Cardiac muscle cell (in vitro differentiated cells and primary cell): ENCODE data around the gene RNF10. TPM values are rescaled to one million over a fixed set of nuclear protein-coding genes. Genes with fewer than 3 reads are reported as not detected.
"Not testable (repeated sequence)": the region's sequence is repeated elsewhere in the genome, so short reads cannot be mapped to it uniquely, and the experiment has no call there.

Experiments used
- DNase-seq, 2 donors: peaks; one replicate each; pipeline versions ENCODE4 v3.0.0 to v3.0.0-alpha.2; 2010 to 2017; ENCODE audit warnings: low read depth in 1 of 2, low spot score in 1 of 2
- H3K27ac ChIP-seq: fragments of 200-600 bp; sonication (generic); 2 replicates; pipeline ENCODE4 v1.5.1; 2016
- H3K27me3 ChIP-seq: fragments of 200-600 bp; sonication (generic); 2 replicates; pipeline ENCODE4 v1.6.0; 2016; ENCODE audit warnings: control low read depth
- H3K36me3 ChIP-seq: fragments of 200-600 bp; sonication (generic); 2 replicates; pipeline ENCODE4 v1.5.1; 2016; ENCODE audit warnings: control low read depth
- H3K4me1 ChIP-seq: fragments of 200-600 bp; sonication (generic); 2 replicates; pipeline ENCODE4 v1.8.1; 2017; ENCODE audit warnings: low read depth, mild to moderate bottlenecking, mixed run types
- H3K4me3 ChIP-seq: fragments of 200-600 bp; sonication (generic); 2 replicates; pipeline ENCODE4 v1.5.1; 2016; ENCODE audit warnings: mild to moderate bottlenecking
- H3K9me3 ChIP-seq: fragments of 200-600 bp; sonication (generic); 2 replicates; pipeline ENCODE4 v1.5.1; 2017; ENCODE audit warnings: low read depth, mild to moderate bottlenecking, control low read depth
- CTCF ChIP-seq: IDR thresholded peaks from 2 replicates; pipeline ENCODE4 v1.5.1; 2012; ENCODE audit warnings: low read depth, mild to moderate bottlenecking, low read length
- polyA plus RNA-seq: library from polyadenylated mRNA; unstranded; fragments of >200 nt; fragmentation: Nextera tagmentation; extraction: Ambion mirVana; gene quantifications from 2 replicates; pipeline ENCODE4 v1.2.1, GENCODE V29; 2016
- total RNA-seq: library from RNA; depleted of rRNA; stranded (reverse); fragments of >200 nt; gene quantifications from 2 replicates; pipeline ENCODE4 v1.2.3, GENCODE V29; 2016

RNF10 gene
- 107 and 122 TPM in 2 replicates for total RNA-seq
- 210 and 227 TPM in 2 replicates for polyA plus RNA-seq

GRCh38 chr12:120534203-120534702, at the start of gene RNF10:
TSS of gene RNF10 (plus strand) at chr12:120534356. CDS start at chr12:120534812, 456 bp downstream.
- H3K4me1 ChIP-seq: peaks cover 46% of the 10 kb centered on the region
- H3K36me3 ChIP-seq: no peaks in the 10 kb centered on the region
- DNase-seq: peak; percentile 88 to 91
- H3K4me3 ChIP-seq: peak within 1 kb of the TSS; percentile 89
- H3K27me3 ChIP-seq: no peaks in the 10 kb centered on the region
- peak within 1 kb of the TSS; percentile 91 for H3K27ac ChIP-seq
- no peaks in the 10 kb centered on the region for H3K9me3 ChIP-seq
- TF ChIP-seq CTCF: no peak

- Histone ChIP-seq H3K27me3 (no peaks in the 10 kb centered on the region), H3K4me3 (no peak overlapping the region), H3K4me1 (peaks cover 4% of the 10 kb centered on the region), H3K36me3 (no peaks in the 10 kb centered on the region), H3K9me3 (no peaks in the 10 kb centered on the region), H3K27ac (no peak overlapping the region)
- TF ChIP-seq CTCF: no peak
- no peak for DNase-seq
Observed at GRCh38 chr12:120485961-120486881, 47.9 kb upstream of the RNF10 start.

- H3K27ac ChIP-seq: peak overlapping the region; percentile 47
- not testable (repeated sequence) for H3K9me3 ChIP-seq, H3K36me3 ChIP-seq, H3K4me1 ChIP-seq, H3K4me3 ChIP-seq, H3K27me3 ChIP-seq
- peak; percentile 14 to 42 for DNase-seq
Observed at GRCh38 chr12:120487552-120487951, 46.6 kb upstream of the RNF10 start.

- Histone ChIP-seq H3K4me3 (no peak overlapping the region), H3K36me3 (no peaks in the 10 kb centered on the region), H3K4me1 (peaks cover 4% of the 10 kb centered on the region), H3K9me3 (no peaks in the 10 kb centered on the region), H3K27me3 (no peaks in the 10 kb centered on the region), H3K27ac (peak overlapping the region; percentile 47)
- peak in 1 of 2 donors; percentile 48 for DNase-seq
- TF ChIP-seq CTCF: no peak
Observed at GRCh38 chr12:120488057-120488640, 46.0 kb upstream of the RNF10 start.

GRCh38 chr12:120489018-120489417, 45.1 kb upstream of the RNF10 start:
- Histone ChIP-seq H3K36me3 (no peaks in the 10 kb centered on the region), H3K27ac (no peak overlapping the region), H3K4me3 (no peak overlapping the region), H3K27me3 (no peaks in the 10 kb centered on the region), H3K9me3 (no peaks in the 10 kb centered on the region), H3K4me1 (peaks cover 4% of the 10 kb centered on the region)
- TF ChIP-seq CTCF: no peak
- DNase-seq: no peak

GRCh38 chr12:120490325-120490724, 43.8 kb upstream of the RNF10 start:
- Histone ChIP-seq H3K36me3 (no peaks in the 10 kb centered on the region), H3K4me3 (no peak overlapping the region), H3K9me3 (no peaks in the 10 kb centered on the region), H3K27me3 (no peaks in the 10 kb centered on the region), H3K4me1 (peaks cover 4% of the 10 kb centered on the region), H3K27ac (no peak overlapping the region)
- TF ChIP-seq CTCF: no peak
- no peak for DNase-seq
